HG02973 (cell line): ENCODE measurements around the gene KCNQ4.

Experiments
- ATAC-seq: cut with Tn5 transposase; IDR thresholded peaks from one replicate; pipeline ENCODE4 v1.9.1; 2021; ENCODE audit warnings: moderate library complexity; ENCODE audit not compliant: unreplicated experiment

KCNQ4 gene

DNA sequence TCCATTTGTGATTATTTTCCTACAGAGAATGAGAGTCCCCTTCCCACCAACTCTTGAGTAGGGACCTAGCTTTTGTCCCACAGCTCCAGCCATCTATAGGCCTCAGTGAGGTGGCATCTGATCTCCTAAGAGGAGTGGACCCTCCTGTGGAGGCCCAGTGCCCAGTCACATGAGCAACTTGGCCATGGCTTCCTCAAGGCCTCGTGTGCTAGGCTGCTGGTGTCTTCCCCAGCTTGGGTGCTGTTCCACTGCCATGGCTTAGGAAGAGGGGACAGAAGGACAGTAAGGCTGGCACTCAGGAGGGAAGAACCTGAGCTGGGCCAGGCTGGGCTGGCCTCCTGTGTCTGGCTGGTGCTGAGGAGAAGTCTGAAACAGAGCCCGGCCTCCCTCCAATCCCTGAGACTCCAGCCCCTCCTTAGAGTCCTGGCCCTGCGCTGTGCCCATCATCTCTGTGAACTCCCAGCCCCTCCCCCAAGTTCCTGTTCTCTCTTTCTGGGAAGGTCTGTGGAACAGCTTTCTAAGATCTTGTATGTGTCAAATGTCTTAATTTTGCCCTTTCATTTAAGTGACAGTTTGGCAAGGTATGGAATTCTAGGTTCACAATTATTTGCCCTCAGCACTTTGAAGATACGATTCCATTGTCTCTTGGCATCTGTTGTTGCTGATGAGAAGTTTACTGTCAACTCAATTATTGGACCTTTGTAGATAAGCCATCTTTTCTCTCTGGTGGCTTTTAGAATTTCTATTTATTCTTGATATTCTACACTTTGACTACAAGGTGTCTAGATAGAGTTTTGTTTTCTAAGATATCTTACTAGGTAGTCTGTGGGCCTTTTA is 7.1 kb upstream of the KCNQ4 start:
- no peak for ATAC-seq

DNA sequence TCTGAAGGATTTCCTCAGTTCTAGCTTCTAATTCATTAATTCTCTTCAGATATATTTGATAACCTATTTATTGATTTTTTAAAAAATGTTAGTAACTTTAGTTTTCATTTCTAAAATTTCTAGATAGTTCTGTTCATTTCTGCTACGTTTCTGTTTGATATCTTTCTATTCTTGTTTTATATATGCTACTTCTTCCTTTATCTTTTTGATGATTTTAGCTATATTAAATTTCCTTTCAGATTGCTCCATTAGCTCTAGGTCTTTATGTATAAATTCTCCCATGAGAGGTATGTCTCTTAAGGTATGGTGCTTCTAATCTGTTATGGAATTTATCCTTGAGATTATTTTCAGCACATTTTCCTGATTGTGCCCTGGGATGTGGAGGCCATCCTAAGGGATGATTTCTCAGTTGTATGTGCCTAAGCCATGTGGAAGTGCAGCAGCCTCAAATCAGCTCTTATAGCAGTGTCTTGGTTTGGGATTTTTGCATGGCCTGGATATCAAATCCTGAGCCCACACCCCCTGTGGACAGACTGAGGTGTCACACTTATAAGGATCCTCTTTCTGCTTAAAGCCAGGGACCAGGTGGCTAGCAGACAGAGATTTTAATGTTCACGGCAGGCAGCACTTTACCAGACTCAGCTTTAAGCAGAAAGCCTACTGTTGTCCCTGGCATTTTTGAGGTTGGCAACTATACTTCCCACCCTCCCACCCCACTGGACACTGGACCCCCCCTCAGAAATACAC is 6.2 kb upstream of the KCNQ4 start:
- no peak for ATAC-seq

DNA sequence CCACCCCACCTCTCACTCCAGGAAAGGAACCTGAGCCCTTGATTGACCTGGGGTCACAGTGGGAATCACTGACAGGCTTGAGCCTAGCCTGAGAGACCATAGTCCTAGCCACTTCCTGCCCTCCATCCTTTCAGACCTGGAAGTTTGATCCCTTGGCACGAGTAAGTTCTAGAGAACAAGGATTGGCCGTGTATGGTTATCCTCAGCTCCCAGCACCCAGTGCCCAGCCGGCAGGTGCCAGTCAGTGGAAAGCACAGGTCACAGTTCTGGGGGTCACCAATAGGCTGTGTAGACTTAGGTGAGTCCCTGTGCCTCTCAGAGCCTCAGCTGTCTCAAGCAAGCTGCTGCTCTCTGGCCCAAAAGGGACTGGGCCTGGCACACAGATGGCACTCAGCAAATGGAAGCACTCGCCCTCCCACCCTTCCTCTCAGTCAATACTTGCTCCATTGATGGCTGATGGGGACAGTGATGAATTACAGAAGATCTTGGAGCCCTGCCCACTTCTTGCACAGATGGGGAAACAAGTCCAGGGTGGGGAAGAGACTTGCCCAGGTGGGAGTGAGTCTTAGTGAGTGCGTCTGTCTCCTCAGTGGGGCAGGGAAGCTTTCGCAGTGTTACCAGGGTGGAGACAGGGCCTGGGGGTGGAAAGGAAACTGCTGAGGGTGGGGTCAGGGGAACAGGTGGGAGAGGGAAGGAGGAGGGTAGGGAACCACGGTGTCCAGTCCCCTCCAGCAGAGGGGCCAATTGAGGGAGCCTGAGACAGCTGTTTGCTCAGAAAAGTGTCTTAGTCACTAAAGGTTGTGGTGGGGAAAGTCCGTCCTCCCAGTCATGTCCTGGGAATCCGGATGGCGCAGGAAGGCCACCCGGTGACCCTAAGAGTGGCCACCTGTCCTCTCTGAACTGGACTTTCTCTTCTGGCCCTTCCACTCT is 2.6 kb upstream of the KCNQ4 start:
- ATAC-seq: no peak

GRCh38 chr1:40781608-40781971 is 2.0 kb upstream of the KCNQ4 start:
- ATAC-seq: no peak

DNA sequence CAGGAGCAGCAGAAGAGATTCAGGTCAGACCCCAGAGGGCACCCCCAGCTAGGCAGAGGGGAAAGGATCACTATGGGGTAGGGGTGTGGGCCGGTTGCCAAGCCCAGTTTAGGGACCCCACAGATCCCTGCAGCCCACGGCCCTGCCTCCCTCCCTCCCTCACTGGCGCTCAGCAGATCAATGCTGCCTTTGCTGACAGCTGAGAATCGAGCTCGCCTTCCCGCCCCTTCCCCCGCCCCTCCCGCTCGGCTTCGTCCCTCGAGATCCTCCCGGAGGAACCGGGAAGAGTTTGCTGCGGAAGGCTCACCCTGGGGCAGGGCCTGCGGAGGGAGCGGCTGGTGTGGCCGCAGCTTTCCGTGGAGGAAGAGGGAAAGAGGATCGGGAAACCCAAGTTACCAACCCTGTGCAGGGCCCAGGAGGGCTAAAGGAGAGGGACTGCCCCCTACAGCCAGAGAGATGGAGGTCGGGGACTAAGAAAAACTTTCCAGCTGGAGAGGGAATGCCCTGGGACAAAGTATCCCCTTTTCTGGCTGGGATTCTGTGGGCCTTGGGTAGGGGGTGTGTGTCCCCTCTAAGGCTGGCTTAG is 1.1 kb upstream of the KCNQ4 start:
- ATAC-seq: no peak

- no peak for ATAC-seq
Measured at GRCh38 chr1:40784141-40784770, 669 bp downstream of the KCNQ4 start.

GRCh38 chr1:40784771-40785151 is 1.2 kb downstream of the KCNQ4 start:
- no peak for ATAC-seq

DNA sequence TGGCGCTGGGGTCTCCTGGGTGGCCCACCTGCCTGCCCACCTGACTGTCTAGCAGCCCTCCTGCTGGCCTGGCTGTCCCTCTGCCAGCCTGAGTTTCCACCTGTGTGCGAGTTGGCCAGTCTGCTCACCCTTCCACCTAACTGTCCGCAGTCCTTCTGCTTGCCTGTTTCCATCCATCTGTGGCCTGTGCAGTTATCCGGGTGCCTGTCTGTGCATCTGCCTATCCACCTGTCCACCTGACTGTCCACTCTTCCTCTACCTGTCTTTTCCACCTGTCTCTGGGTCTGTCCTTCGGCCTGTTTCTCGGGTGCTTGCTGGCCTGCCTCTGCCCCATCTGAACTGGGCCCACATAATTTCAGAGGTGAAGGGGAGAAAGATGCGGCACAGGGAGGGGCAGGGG is 1.9 kb downstream of the KCNQ4 start:
- ATAC-seq: no peak

DNA sequence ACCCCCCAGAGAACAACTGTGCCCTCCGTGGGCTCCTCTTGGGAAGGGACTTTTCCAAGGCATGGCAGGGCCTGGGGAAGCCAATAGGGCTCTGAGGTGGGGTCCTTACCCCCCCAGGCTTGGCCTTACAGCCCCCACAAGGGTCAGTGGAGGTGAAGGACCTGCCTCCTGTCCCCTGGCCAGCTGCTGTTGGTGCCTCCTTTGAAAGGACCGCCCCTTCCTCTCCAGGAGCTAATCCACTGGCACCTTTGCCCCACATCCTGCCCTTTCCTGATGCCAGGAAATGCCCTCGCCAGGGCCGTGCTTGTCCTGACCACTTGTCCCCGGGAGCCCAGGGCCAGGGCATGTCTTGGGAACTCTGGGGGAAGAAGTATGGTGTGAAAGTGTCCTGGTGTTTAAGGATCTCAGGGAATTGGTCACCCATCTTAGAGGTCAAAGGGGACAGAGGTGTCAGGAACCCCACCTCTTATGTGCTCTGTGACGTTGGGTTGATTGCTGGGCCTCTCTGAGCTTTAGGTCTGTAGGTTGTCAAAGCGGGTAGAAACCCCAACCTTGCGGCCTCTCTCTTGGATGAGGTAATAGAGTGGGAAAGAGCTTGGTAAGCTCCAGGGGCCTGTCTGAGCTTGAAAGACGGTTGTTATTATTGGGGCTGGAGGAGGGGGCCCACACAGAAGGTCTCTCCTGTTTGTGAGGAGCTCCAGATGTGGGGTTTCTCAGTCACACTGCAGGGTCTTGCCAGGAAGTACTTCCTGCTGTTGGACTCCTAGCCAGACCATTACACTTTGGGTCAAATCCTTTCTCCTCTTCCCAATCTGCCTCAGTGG is 2.8 kb downstream of the KCNQ4 start:
- no peak for ATAC-seq

GRCh38 chr1:40786995-40787705 is 3.6 kb downstream of the KCNQ4 start:
- no peak for ATAC-seq

GRCh38 chr1:40787737-40788560 is 4.4 kb downstream of the KCNQ4 start:
- no peak for ATAC-seq

DNA sequence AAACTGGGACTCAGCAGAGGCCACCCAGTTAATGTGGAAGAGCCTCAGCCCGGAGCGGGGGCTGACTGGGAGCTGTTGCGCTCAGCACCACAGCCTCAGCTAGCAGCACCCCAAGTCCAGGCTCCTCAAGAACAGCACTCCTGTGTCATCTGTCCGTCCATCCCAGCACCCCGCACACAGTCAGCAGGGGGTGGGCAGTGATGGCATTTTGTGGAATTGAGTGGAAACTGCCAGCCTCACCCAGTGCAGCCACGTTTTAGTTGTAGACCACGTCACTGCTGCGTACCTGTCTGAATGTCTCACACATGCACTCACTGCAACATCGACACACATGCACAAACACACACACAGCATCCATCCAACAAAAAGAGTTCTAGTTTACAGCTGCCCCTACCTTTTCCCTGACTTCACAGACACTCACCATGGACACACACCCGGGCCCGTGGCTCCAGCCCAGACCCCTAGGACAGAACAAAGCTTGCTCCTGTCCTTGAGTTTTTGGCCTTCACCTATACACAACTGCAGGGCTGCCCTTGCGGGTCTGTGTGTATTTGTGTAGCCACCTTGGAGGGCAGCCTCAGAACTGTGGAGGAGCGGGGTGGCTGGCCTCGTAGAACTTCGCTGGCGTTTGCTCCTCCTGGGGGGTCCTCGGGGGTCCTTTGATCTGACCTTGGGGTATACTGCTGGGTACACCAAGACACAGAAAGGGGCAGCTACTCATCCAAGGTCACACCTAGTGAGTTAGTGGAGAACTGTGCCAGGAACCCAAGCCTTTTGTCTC is 5.2 kb downstream of the KCNQ4 start:
- ATAC-seq: no peak

- ATAC-seq: no peak
Measured at GRCh38 chr1:40789342-40789598, 5.7 kb downstream of the KCNQ4 start.

- no peak for ATAC-seq
Measured at GRCh38 chr1:40789661-40790430, 6.3 kb downstream of the KCNQ4 start.

GRCh38 chr1:40792036-40792435 is 8.4 kb downstream of the KCNQ4 start:
- ATAC-seq: no peak

GRCh38 chr1:40793617-40794016 is 10.0 kb downstream of the KCNQ4 start:
- ATAC-seq: no peak

DNA sequence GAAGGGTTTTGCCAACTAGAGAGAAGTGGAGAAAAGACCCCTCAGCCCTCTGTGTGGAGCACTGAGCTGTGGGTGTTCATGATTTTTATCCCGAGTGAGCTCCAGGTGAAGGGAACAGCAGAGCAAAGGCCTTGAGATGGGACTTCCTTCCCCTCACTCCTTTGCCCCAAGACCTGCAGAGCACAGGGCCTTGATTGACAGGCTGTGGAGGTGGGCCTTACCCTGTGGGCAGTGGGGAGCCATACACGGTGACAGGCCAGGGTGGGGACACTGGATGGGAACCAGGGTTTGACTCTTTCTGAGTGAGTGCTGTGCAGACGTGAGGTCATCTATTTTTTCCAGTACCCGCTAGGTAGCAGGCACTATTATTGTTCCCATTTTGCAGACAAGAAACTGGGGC is 10.5 kb downstream of the KCNQ4 start:
- no peak for ATAC-seq
